Astrocyte (in vitro differentiated cells and primary cell): Measurements from ENCODE around the gene DSC3.

Source experiments
- CTCF ChIP-seq: IDR thresholded peaks from 2 replicates; pipeline ENCODE4 v1.5.1; 2011; ENCODE audit warnings: low read depth, mild to moderate bottlenecking, inconsistent platforms, low read length, moderate library complexity; ENCODE audit not compliant: insufficient read depth
- EZH2 ChIP-seq: IDR thresholded peaks from 2 replicates; pipeline ENCODE4 v1.6.1; 2012; ENCODE audit warnings: mild to moderate bottlenecking, low read length, inconsistent platforms; ENCODE audit not compliant: insufficient read depth

GRCh38 chr18:30985753-30986152, 56.8 kb downstream of the DSC3 start:
- no peak for TF ChIP-seq CTCF
- TF ChIP-seq EZH2, result no peak
